HFF-Myc (cell line): Measurements from ENCODE around the gene AJAP1.

Source experiments
- DNase-seq: peaks from one replicate; pipeline ENCODE4 v3.0.0-alpha.2; 2011; ENCODE audit warnings: low read depth; ENCODE audit errors: extremely low read depth
- H3K4me3 ChIP-seq: replicated peaks from 2 replicates; pipeline ENCODE4 v1.5.1; 2011; ENCODE audit warnings: low read depth, mild to moderate bottlenecking, control low read depth, low read length
- CTCF ChIP-seq: IDR thresholded peaks from 2 replicates; pipeline ENCODE4 v1.5.1; 2012; ENCODE audit warnings: mild to moderate bottlenecking, low read depth, low read length, control low read depth; ENCODE audit errors: missing control alignments

The AJAP1 gene

GRCh38 chr1:4750177-4750576 lies 95.8 kb downstream of the AJAP1 start:
- no peak for DNase-seq
- no peak overlapping the region for H3K4me3 ChIP-seq
- TF ChIP-seq CTCF: no peak

DNA sequence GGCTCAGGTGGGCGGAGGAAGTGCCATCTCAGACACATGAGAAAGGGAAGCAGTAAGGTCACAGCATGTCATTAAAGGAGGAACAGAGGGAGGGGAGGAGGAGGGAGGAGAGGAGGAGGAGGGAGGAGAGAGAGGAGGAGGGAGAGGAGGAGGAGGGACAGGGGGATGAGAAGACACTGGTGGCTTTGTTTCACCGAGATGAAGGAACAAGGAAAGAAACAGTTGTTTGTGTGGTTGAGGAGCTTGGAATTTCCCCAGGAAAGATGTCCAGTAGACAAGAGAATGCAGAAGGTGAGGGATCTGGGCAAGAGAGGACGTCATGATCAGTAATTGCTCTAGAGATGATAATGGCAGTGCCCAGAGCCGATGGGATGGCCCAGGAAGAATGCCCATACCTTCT lies 97.7 kb downstream of the AJAP1 start:
- TF ChIP-seq CTCF: no peak
- no peak for DNase-seq
- H3K4me3 ChIP-seq: no peak overlapping the region

GRCh38 chr1:4754816-4755215 lies 100.4 kb downstream of the AJAP1 start:
- H3K4me3 ChIP-seq: no peak overlapping the region
- DNase-seq: no peak
- TF ChIP-seq CTCF: no peak

DNA sequence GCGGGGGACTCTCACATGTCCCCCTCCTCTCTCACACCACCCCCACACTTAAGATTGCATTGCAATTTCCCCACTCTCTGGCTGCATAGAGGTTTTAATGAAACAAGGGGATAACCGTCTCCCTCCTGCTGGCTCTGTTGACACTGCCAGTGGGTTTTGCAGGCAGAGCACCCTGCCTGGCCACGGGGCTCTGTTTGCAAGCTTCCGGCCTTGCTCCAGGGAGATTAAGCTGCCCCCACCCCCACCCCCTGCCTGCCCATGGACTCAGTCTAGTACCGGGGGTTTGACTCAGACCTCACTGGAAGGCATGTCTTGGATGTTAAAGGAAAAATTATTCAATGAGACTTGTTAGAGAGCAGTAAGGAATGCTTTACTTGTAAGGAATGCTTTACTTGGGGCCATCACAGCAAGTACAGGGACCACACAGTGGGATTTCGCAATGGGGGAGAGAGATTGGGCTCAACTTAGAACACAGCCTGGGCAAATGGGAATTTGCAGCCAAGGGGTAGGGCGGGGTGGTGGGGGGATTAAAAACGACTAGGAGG lies 101.0 kb downstream of the AJAP1 start:
- H3K4me3 ChIP-seq: no peak overlapping the region
- DNase-seq: no peak
- TF ChIP-seq CTCF: no peak

DNA sequence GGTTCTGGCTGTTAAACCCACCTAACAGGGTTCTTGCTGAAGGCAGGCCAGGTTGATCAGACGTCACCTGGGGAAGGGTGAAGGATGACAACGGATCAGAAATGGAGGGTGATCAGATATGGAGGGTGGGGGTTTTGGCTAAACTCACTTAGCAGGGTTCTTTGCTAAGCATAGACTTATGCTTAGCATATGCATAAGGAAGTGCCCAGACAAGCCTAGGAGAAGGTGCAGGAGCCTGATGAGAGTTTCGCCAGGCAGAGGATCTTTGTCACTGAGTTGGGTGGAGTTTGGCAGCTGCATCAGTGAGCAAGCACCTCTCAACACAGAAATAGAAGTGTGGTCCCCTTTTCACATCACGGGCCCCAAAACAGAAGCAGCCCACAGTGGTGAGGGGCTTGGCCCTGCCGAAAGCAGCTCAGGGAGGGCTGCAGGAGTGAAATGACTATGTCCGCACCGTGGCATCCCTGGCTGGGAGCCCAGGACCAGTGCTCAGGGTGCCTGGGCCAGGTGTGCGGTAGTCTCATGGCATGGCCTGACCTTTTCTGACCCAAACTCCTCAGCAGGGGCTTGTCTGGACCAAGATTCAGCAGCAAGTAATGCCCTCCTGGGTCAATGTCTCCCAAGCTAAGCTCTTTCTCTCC lies 101.6 kb downstream of the AJAP1 start:
- DNase-seq: no peak
- no peak overlapping the region for H3K4me3 ChIP-seq
- no peak for TF ChIP-seq CTCF

DNA sequence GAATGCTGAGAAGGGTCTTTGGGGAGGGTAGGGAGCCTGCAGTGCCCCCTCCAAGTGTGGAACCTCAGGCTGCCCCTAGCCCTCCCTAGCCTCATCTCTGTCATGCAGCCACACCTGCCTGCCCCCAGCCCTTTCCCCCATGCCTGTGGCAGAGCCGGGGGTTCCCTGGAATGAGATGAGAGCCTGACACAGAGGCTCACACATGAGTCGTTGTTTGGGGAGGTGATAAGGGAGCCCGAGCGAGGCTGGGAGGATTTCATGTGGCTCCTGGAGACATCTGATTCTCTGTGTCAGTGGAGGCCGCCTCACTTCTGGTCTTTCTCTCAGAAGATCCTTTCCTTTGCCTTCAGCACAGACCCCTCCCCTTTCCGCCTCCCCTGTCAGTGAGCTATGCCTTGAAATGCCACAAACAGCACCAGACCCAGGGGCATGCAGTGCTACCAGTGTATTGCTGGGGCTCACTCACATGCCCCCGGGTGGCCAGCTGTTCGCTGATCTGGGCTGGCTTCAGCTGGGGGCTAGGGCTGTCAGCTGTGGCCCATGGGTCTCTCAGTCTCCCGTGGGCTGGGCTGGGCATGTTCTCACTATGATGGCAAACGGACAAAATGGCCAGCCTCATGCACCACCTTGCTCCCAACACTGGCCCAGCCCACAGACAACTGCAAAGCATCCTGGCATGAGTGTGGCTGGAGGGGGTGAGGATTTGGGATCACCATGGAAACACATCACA lies 102.6 kb downstream of the AJAP1 start:
- no peak for DNase-seq
- no peak for TF ChIP-seq CTCF
- no peak overlapping the region for H3K4me3 ChIP-seq
